Measurements from ENCODE around the gene YWHAQ. TPM values are rescaled to one million over a fixed set of nuclear protein-coding genes. Genes with fewer than 3 reads are reported as not detected.
"Not testable (repeated sequence)": the region's sequence is repeated elsewhere in the genome, so short reads cannot be mapped to it uniquely, and the experiment has no call there.

YWHAQ gene
- total RNA-seq, 1 donor from 2014 or later: 172 TPM

- H3K4me3 ChIP-seq: no peak overlapping the region
- H3K9me3 ChIP-seq: no peaks in the 10 kb centered on the region
- no peak for DNase-seq (ENCODE audit: low spot score in 2 of 2)
- H3K36me3 ChIP-seq: peaks cover 2 to 15% of the 10 kb centered on the region in 2 donors
- TF ChIP-seq CTCF (IDR thresholded peaks at IDR 0.05): no peak
- H3K27me3 ChIP-seq: no peaks in the 10 kb centered on the region
- intact Hi-C loops (cut with DNase I): no loop called here
- H3K27ac ChIP-seq: no peak overlapping the region
- peaks cover 0 to 12% of the 10 kb centered on the region in 2 donors for H3K4me1 ChIP-seq
Measured at GRCh38 chr2:9618410-9618809, 12.4 kb downstream of the YWHAQ start.

- Histone ChIP-seq H3K4me3 (no peak overlapping the region), H3K9me3 (no peaks in the 10 kb centered on the region), H3K4me1 (peaks cover 0 to 18% of the 10 kb centered on the region in 2 donors), H3K27me3 (no peaks in the 10 kb centered on the region), H3K27ac (no peak overlapping the region), H3K36me3 (peaks cover 0 to 12% of the 10 kb centered on the region in 2 donors)
- intact Hi-C loops (cut with DNase I): no loop called here
- no peak for DNase-seq (ENCODE audit: low spot score in 2 of 2)
- no peak for TF ChIP-seq CTCF (IDR thresholded peaks at IDR 0.05)
Measured at GRCh38 chr2:9617749-9618148, 13.0 kb downstream of the YWHAQ start.

- Histone ChIP-seq H3K9me3 (no peaks in the 10 kb centered on the region), H3K4me1 (peaks cover 0 to 19% of the 10 kb centered on the region in 2 donors), H3K27ac (no peak overlapping the region), H3K27me3 (no peaks in the 10 kb centered on the region), H3K4me3 (no peak overlapping the region), H3K36me3 (peaks cover 0 to 12% of the 10 kb centered on the region in 2 donors)
- DNase-seq (ENCODE audit: low spot score in 2 of 2): no peak
- intact Hi-C loops (cut with DNase I): no loop called here
- TF ChIP-seq CTCF (IDR thresholded peaks at IDR 0.05): no peak
Measured at GRCh38 chr2:9617296-9617695, 13.5 kb downstream of the YWHAQ start.

- H3K27me3 ChIP-seq: no peaks in the 10 kb centered on the region
- peaks cover 0 to 12% of the 10 kb centered on the region in 2 donors for H3K36me3 ChIP-seq
- no peak overlapping the region for H3K4me3 ChIP-seq
- no peak for DNase-seq (ENCODE audit: low spot score in 2 of 2)
- no peaks in the 10 kb centered on the region for H3K9me3 ChIP-seq
- peaks cover 0 to 24% of the 10 kb centered on the region in 2 donors for H3K4me1 ChIP-seq
- TF ChIP-seq CTCF (IDR thresholded peaks at IDR 0.05): no peak
- no peak overlapping the region for H3K27ac ChIP-seq
- intact Hi-C loops (cut with DNase I): no loop called here
Measured at GRCh38 chr2:9614562-9614961, 16.2 kb downstream of the YWHAQ start.

- H3K27ac ChIP-seq: peak overlapping the region in 1 of 2 donors; percentile 37
- no peaks in the 10 kb centered on the region for H3K9me3 ChIP-seq
- H3K4me3 ChIP-seq: no peak overlapping the region
- no peak for DNase-seq (ENCODE audit: low spot score in 2 of 2)
- intact Hi-C loops (cut with DNase I): no loop called here
- H3K4me1 ChIP-seq: peaks cover 0 to 31% of the 10 kb centered on the region in 2 donors
- H3K27me3 ChIP-seq: no peaks in the 10 kb centered on the region
- peaks cover 0 to 12% of the 10 kb centered on the region in 2 donors for H3K36me3 ChIP-seq
- no peak for TF ChIP-seq CTCF (IDR thresholded peaks at IDR 0.05)
Measured at GRCh38 chr2:9613291-9613690, 17.5 kb downstream of the YWHAQ start.

- DNase-seq (ENCODE audit: low spot score in 2 of 2); H3K27me3 ChIP-seq; intact Hi-C loops (cut with DNase I); H3K9me3 ChIP-seq; H3K36me3 ChIP-seq; H3K4me3 ChIP-seq: not testable (repeated sequence)
- H3K4me1 ChIP-seq: peaks cover 0 to 34% of the 10 kb centered on the region in 2 donors
- peak overlapping the region; percentile 11 to 92 for H3K27ac ChIP-seq
Measured at GRCh38 chr2:9611549-9611912, 19.3 kb downstream of the YWHAQ start.

Measured in ascending aorta (tissue), 2 donors.